SH-SY5Y (cell line): Measurements from ENCODE around the gene KLF13.

Experiments used
- GATA2 ChIP-seq: IDR thresholded peaks from 2 replicates; pipeline ENCODE4 v1.6.1; 2011; ENCODE audit warnings: mild to moderate bottlenecking, low read depth, low read length
- GATA3 ChIP-seq: IDR thresholded peaks from 2 replicates; pipeline ENCODE4 v1.6.1; 2011; ENCODE audit warnings: low read depth, mild to moderate bottlenecking, low read length, moderate library complexity

GRCh38 chr15:31373970-31374369 is 47.3 kb downstream of the KLF13 start:
- TF ChIP-seq GATA2 (no peak), GATA3 (no peak)
